ENCODE results near the gene ABCB11. TPM values are rescaled to one million over a fixed set of nuclear protein-coding genes. Genes with fewer than 3 reads are reported as not detected.

The ABCB11 gene
- total RNA-seq, 1 experiment from 2014 or later, result 0.12 TPM

DNA sequence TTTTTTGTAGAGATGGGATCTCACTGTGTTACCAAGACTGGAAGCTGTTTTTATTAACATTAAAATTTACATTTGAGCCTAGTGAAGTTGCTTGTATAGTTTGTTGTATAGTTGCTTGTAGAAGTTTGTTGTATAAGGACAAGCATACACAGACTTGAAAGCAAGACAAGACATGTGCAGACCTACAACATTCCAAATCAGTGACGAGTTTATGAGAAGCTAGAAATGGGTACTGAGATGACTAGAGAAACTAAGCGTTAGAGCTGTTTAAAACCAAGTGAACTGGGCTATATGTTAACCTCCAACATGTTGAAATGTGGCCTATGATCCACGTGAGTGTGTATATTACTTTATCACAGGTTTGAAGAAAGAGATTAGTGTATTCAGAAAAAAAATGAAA is 39.1 kb downstream of the ABCB11 start:
- Histone ChIP-seq H3K27me3 (ENCODE audit: insufficient read depth, low read length) (no peaks in the 10 kb centered on the region), H3K9me2 (ENCODE audit: insufficient read depth) (no peaks in the 10 kb centered on the region), H3K36me3 (ENCODE audit: control insufficient read depth in 1 of 2, insufficient read depth in 2 of 2, low read length in 2 of 2) (no peaks in the 10 kb centered on the region), H2AFZ (ENCODE audit: low read depth, low read length, poor library complexity, severe bottlenecking) (no peak overlapping the region), H3K79me2 (ENCODE audit: insufficient read depth, low read length) (no peaks in the 10 kb centered on the region), H3K27ac (ENCODE audit: low read depth, low read length) (no peak overlapping the region), H3K9ac (ENCODE audit: low read length) (no peak overlapping the region), H3K9me3 (ENCODE audit: control insufficient read depth in 1 of 2, insufficient read depth in 1 of 2, low read depth in 1 of 2, low read length in 2 of 2) (no peaks in the 10 kb centered on the region), H4K20me1 (ENCODE audit: insufficient read depth) (no peaks in the 10 kb centered on the region), H3K4me3 (replicated peaks in 1 of 2; ENCODE audit: low read depth in 1 of 2, low read length in 2 of 2) (no peak overlapping the region), H3K4me1 (ENCODE audit: control insufficient read depth in 1 of 2, insufficient read depth in 2 of 2, low read length in 2 of 2) (no peaks in the 10 kb centered on the region), H3K4me2 (ENCODE audit: low read length) (no peak overlapping the region)
- no peak for TF ChIP-seq FOSL1 (IDR thresholded peaks at IDR 0.05; ENCODE audit: low read depth)
- TF ChIP-seq CBX3 (IDR thresholded peaks at IDR 0.05; ENCODE audit: low read depth), result no peak
- no peak for TF ChIP-seq POLR2AphosphoS5 (IDR thresholded peaks at IDR 0.05; ENCODE audit: low read depth, low read length)
- no peak for TF ChIP-seq EGR1 (IDR thresholded peaks at IDR 0.05; ENCODE audit: low read depth)
- TF ChIP-seq EZH2 (IDR thresholded peaks at IDR 0.05), result no peak
- TF ChIP-seq, protein P1, sequence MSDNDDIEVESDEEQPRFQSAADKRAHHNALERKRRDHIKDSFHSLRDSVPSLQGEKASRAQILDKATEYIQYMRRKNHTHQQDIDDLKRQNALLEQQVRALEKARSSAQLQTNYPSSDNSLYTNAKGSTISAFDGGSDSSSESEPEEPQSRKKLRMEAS (IDR thresholded peaks at IDR 0.05), result no peak
- no peak for TF ChIP-seq SP1 (IDR thresholded peaks at IDR 0.05; ENCODE audit: low read depth)
- no peak for TF ChIP-seq ELF1 (IDR thresholded peaks at IDR 0.05; ENCODE audit: borderline replicate concordance, low read depth)
- no peak for TF ChIP-seq CEBPB (IDR thresholded peaks at IDR 0.05; ENCODE audit: low read depth)
- TF ChIP-seq, protein P2, sequence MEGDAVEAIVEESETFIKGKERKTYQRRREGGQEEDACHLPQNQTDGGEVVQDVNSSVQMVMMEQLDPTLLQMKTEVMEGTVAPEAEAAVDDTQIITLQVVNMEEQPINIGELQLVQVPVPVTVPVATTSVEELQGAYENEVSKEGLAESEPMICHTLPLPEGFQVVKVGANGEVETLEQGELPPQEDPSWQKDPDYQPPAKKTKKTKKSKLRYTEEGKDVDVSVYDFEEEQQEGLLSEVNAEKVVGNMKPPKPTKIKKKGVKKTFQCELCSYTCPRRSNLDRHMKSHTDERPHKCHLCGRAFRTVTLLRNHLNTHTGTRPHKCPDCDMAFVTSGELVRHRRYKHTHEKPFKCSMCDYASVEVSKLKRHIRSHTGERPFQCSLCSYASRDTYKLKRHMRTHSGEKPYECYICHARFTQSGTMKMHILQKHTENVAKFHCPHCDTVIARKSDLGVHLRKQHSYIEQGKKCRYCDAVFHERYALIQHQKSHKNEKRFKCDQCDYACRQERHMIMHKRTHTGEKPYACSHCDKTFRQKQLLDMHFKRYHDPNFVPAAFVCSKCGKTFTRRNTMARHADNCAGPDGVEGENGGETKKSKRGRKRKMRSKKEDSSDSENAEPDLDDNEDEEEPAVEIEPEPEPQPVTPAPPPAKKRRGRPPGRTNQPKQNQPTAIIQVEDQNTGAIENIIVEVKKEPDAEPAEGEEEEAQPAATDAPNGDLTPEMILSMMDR (IDR thresholded peaks at IDR 0.05 in 2 of 3, conservative IDR thresholded peaks at IDR 0.05 in 1 of 3; ENCODE audit: borderline replicate concordance in 1 of 3, insufficient read depth in 1 of 3, low read depth in 2 of 3, low read length in 2 of 3), result no peak
- DNase-seq (ENCODE audit: low read depth, low spot score), result no peak
- ChIA-PET POLR2A (no interaction called here), RAD21 (ENCODE audit: low non-redundant PET in 1 of 2, low total read pairs in 2 of 2, uncharacterized antibody in 2 of 2, unreplicated experiment in 2 of 2) (no interaction called here), CTCF (no interaction called here)
- intact Hi-C loops (cut with micrococcal nuclease), result no loop called here
- no TSS peak for BruUV-seq (replicated peaks)
- no peak for ATAC-seq

DNA sequence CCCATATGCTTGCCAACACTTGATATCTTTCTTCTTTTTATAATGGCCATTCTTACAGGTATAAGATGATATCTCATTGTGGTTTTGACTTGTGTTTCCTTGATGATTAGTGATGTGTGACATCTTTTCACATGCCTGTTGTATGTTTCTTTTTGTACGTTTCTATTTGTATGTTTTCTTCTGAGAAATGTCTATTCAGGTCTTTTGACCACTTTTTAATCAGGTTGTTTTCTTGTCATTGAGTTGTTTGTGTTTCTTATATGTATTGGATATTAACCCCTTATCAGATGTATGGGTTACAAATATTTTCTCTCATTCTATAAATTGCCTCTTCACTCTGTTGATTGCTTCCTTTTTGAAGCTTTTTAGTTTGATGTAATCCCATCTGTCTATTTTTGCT is 42.4 kb downstream of the ABCB11 start:
- Histone ChIP-seq H3K9me2 (ENCODE audit: insufficient read depth) (no peaks in the 10 kb centered on the region), H3K4me3 (replicated peaks in 1 of 2; ENCODE audit: low read depth in 1 of 2, low read length in 2 of 2) (no peak overlapping the region), H2AFZ (ENCODE audit: low read depth, low read length, poor library complexity, severe bottlenecking) (no peak overlapping the region), H3K9ac (ENCODE audit: low read length) (no peak overlapping the region), H3K36me3 (ENCODE audit: control insufficient read depth in 1 of 2, insufficient read depth in 2 of 2, low read length in 2 of 2) (no peaks in the 10 kb centered on the region), H3K4me1 (ENCODE audit: control insufficient read depth in 1 of 2, insufficient read depth in 2 of 2, low read length in 2 of 2) (no peaks in the 10 kb centered on the region), H4K20me1 (ENCODE audit: insufficient read depth) (no peaks in the 10 kb centered on the region), H3K27me3 (ENCODE audit: insufficient read depth, low read length) (no peaks in the 10 kb centered on the region), H3K4me2 (ENCODE audit: low read length) (no peak overlapping the region), H3K9me3 (ENCODE audit: control insufficient read depth in 1 of 2, insufficient read depth in 1 of 2, low read depth in 1 of 2, low read length in 2 of 2) (no peaks in the 10 kb centered on the region), H3K27ac (ENCODE audit: low read depth, low read length) (no peak overlapping the region), H3K79me2 (ENCODE audit: insufficient read depth, low read length) (no peaks in the 10 kb centered on the region)
- TF ChIP-seq SIN3A (IDR thresholded peaks at IDR 0.05; ENCODE audit: low read depth), result no peak
- TF ChIP-seq FOSL1 (IDR thresholded peaks at IDR 0.05; ENCODE audit: low read depth), result no peak
- no peak for TF ChIP-seq ELF1 (IDR thresholded peaks at IDR 0.05; ENCODE audit: borderline replicate concordance, low read depth)
- no peak for TF ChIP-seq EZH2phosphoT487 (IDR thresholded peaks at IDR 0.05; ENCODE audit: borderline replicate concordance)
- TF ChIP-seq ZNF274 (IDR thresholded peaks at IDR 0.05; ENCODE audit: low read depth, low read length), result no peak
- BruUV-seq (replicated peaks), result no TSS peak
- CTCF ChIA-PET, result no interaction called here
- RAD21 ChIA-PET (ENCODE audit: low non-redundant PET in 1 of 2, low total read pairs in 2 of 2, uncharacterized antibody in 2 of 2, unreplicated experiment in 2 of 2), result no interaction called here
- ATAC-seq (no peak), DNase-seq (ENCODE audit: low read depth, low spot score) (no peak)
- POLR2A ChIA-PET, result no interaction called here
- intact Hi-C loops (cut with micrococcal nuclease), result no loop called here

Measured in HCT116 (cell line).